HG03159 (cell line): ENCODE data around the gene SNX7.

Source experiments
- ATAC-seq: cut with Tn5 transposase; IDR thresholded peaks from one replicate; pipeline ENCODE4 v1.9.1; 2021; ENCODE audit warnings: mild to moderate bottlenecking, moderate library complexity; ENCODE audit not compliant: unreplicated experiment

The SNX7 gene, protein sequence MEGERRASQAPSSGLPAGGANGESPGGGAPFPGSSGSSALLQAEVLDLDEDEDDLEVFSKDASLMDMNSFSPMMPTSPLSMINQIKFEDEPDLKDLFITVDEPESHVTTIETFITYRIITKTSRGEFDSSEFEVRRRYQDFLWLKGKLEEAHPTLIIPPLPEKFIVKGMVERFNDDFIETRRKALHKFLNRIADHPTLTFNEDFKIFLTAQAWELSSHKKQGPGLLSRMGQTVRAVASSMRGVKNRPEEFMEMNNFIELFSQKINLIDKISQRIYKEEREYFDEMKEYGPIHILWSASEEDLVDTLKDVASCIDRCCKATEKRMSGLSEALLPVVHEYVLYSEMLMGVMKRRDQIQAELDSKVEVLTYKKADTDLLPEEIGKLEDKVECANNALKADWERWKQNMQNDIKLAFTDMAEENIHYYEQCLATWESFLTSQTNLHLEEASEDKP

DNA sequence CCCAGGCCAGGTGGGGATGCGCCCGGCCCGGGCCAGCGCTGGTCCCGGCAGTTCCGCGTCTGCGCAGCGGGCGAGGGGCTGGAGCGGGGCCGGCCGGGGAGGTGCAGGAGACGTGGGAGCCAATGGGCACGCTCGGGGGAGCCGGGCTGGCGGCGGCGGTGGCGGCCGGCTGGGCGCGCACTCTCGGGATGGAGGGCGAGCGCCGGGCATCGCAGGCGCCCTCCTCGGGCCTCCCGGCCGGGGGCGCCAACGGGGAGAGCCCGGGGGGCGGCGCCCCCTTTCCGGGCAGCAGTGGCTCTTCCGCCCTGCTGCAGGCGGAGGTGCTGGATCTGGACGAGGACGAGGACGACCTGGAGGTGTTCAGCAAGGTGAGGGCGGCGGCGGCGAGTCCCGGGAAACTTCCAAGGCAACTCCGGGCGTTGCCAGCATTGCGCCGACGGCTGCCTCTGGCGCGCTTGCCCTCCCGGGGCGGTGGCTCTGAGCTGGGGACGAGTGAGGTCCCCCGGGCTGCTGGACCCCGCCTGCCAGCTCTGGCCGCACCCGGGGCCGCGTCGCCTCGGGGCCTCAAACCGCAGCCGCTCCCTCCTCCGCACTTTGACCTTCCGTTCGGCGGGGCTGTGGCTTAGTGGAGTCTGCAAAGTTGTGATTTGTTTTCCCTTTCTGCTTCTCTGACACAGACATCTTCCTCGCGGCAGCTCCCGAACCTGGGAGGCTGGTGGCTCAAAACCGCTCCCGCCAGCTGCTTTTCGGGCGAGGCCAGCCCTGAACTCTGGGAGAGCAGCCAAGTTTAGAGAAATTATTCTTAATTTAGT is at the start of gene SNX7:
TSS of gene SNX7 (plus strand) at position 178 of the 812 bp plus-strand sequence. CDS start at position 189, 11 bp downstream.
- peak; percentile 65 for ATAC-seq

DNA sequence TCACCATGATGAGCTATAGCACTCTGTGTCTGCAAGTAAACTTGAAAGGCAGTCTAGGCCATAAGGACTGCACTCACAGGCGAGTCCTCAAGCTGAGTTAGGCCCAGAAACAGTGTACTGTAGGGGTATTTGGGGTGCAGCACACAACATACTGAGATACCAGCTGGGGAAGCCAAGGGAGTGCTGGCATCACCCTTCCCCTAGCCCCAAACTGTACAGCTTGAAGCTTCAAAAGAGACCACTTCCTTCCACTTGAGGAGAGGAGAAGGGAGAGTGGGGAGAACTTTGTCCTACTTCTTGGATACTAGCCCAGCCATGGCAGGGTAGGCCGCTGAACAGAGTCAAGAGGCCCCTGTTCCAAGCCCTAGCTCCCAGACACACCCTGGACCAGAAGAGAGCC is 24.2 kb upstream of the SNX7 start:
- no peak for ATAC-seq

DNA sequence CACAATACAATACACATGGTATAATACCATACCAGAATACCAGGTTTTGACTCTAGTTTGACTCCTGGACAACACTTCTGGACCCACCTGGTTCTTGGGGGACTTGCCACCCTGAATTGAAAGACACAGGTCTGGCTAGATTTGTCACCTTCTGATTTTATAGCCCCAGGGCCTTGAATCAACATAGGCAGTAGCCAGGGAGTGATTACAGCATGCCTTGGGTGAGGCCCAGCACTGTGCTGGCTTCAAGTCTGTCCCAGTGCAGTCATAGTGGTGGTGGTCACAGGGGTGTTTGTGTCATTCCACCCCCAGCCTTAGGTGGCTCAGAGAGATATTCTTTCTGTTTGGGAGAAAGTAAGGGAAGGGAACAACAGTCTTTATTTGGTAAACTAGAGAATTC is 23.3 kb upstream of the SNX7 start:
- ATAC-seq, result no peak

DNA sequence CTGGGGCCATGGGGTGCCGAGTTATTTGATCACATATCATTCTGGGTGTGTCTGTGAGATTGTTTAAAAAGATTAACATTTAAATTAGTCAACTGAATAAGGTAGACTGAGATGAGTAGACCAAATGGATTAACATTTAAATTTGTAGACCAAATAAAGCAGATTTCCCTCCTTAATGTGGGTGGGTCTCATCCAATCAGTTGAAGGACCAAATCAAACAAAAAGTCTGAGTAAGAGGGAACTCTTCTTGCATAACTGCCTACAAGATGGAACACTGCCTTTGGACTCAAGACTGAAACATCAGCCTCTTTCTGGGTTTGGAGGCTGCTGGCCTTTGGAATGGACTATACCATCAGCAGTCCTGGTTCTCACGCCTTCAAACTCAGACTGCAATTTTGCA is 17.0 kb upstream of the SNX7 start:
- ATAC-seq, result no peak

DNA sequence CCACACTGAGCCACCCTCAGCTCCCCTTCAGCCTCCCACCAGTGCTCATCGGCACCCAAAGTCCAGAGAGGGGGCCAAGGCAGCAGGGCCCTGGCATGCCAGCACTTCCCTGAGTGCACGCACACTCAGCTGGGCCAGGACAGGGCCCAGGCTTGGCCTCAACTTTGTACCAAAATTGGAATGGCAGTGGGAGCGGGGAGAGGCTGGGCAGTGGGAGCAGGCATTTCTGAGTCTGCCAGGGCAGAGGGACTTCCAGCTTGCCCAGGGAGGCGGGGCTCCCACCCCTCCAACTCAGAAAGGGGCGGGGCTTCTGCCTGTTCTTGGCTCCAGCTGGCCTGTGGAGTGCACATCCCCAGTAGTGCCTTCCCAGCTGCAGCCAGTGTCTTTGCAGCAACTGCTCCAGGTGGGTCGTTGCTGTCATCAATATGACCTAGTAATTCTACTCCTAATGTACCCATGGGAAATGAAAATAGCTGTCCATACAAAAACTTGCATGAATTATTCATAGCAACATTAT is 10.3 kb upstream of the SNX7 start:
- ATAC-seq, result no peak

DNA sequence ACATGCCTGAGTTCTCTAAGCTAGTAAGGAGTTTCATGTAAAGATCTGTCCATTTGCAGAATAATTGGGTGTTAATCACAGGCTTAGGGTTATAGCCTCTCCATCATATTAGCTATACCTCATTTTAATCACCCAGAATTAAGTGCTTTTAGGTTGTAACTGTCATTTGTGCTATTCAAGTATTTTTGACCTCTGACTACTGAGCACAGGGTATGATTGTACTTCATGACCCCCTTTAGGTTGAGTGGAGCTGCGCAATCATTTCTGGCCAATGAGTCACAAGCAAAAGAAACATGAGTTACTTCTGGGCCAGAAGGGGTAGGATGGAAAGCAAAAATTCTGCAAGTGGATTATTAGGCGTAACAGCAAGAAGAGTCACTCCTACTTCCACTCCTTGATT is 8.4 kb upstream of the SNX7 start:
- ATAC-seq, result no peak

DNA sequence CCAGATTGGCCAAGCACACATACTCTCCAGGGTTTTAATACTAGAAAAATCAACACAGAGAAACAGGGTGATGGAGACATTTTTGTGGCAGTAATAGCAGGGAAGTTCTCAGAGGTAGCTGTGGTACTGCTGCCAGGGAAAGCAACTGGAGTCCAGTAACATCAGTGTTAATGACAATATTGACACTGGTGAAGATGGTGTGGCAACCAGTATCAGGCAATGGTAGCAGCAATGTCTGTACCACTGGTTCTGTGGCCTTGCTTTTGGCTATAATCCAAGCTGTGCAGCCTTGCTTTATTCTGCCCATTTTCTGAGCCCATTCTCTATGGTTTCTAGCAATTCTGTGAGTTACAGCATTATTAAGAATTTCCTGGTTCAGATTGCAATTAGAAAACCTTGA is 1.6 kb upstream of the SNX7 start:
- ATAC-seq, result no peak

DNA sequence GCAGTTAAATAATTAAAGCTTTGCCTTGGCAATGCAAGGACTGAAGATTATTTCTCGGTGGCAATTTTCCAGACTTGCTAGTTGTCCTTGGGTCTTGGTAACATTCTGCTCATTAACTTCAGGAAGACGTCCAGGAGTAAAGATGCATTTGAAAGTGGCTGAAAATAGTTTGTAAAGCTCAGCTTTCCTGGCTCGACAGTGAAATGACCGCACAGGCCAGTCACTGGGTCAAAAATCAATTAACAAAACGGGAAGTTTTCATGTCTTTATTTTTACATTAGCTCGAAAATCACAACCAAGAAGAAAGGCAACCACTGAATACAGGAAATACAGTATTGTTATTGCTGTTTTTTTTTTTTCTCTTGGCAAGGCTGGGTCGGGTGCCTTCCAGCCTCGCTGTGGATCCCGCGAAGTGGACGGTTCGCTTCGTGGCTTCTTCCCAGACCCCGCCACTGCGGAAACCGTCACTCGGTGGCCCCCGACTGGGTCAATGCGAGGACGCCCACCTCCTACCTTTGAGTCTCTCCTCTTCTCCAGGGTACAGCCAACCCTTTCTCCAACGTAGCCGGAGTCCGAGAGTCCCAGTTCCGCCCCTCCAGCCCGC is 479 bp upstream of the SNX7 start:
- ATAC-seq, result no peak

DNA sequence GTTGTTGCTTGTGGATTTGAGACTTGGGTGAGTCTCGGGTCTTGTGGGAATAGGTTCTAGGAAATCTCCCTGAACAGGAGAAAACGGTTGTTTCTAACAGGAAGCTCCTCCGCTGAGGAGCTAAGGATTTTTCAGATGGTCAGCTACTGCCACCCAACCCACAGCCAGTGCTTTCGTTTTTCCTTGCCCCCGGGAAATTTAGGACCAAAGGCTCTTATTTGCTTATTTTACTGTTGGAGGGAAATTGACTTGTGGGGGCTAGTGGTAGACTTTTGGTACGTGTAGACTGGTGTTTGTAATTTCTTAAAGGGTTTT is 792 bp downstream of the SNX7 start:
- ATAC-seq, result no peak

DNA sequence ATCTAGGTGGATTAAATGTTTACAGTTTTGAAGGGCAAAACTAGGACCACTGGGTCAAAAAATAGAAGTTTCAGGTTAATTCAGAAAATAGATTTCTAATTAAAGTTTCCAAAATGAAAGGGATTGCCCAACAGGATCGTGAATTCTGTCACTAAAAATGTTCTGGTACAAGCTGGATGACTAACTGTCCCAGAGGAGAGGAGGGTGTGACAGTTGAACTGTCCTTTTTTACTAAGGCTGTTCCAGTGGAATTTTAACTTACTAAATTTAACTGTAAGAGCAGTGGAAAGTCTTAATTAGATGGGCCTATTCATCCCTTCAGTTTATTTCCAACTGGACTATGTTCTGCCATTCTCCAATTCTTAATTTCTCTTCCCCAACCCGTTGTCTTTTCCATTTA is 7.2 kb downstream of the SNX7 start:
- no peak for ATAC-seq

DNA sequence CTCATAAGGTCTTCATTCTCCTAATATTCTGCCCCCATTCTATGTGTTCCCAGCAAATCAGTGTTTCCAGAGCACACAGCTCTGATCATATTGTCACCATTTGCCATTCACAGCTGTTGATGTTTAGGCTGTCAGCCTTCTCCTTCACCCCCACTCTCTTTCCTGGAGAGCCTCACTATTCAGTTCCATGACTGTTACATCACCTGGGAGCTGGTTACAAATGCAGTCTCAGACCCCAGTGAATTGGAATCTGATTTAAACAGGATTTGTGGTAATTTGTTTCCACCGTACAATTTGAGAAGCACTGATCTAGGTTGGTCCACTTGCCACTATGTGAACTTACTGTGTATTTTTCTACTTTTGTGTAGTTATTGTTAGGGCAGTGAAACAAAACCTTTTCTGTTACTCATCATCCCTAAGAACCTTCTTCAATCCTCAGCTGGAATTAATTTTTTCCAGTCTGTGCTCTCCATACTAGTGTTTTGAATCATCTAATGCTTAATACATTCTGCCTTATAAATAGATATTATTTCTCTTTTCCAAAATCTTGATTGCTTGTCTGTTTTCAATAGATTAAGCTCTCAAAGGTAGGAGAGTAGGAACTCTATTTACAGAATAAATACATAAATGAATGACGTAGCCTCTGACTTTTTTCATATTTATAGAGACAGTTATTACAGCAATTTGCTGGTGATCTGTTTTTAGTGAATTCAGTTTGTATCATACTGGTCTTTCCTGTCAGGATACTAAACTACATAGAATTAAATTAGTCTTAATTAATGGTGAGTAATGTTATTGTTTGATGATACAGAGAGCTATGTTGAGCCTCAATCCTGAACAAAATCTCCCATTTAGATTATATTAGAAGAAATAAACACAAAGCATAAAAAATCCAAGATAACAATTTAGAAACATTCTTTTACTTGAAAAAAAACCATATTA is 8.1 kb downstream of the SNX7 start:
- no peak for ATAC-seq

DNA sequence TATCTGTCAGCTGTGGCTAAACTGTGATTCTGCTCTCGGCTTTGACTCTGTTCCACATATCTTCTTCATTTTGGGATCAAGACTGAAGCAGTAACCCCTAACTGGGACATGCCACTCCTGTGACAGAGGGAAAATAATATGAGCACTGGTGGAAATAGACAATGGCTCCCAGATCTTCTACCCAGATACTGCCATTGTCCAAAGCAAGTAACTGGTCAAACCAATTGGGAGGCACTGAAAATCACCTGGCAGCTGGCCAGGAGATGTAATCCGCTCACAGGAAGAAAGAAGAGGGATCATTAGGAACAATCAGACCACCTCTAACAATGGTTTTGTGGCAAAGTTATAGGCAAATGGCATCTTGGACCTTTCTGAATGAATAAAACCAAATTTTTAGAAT is 10.7 kb downstream of the SNX7 start:
- no peak for ATAC-seq

DNA sequence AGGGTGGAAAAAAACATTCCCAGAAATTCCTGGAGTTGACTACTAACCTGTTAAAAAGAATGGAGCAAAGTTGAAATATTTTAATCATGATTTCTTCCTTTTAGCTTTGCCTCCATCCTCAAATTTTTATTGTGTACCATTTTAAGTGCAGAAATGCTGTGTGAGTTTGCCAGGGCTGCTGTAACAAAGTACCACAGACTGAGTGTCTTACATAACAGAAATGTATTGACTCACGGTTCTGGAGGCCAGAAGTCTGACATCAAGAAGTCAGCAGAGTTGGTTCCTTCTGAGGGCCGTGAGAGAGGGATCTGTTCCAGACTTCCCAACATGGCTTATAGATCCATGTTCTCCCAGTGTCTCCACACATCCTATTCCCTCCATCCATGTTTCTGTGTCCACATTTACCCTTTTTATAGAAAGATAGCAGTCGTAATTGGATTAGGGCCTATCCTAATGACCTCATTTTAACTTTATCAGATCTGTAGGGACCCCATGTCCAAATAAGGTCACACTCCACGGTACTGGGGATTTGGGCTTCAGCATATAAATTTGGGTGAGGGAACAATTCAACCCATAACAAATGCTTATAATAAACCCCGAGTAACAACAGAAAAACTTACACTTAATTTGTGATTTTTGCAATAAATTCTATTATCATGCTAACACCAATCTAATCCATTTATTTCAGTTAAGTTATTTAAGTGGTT is 12.7 kb downstream of the SNX7 start:
- ATAC-seq, result no peak

DNA sequence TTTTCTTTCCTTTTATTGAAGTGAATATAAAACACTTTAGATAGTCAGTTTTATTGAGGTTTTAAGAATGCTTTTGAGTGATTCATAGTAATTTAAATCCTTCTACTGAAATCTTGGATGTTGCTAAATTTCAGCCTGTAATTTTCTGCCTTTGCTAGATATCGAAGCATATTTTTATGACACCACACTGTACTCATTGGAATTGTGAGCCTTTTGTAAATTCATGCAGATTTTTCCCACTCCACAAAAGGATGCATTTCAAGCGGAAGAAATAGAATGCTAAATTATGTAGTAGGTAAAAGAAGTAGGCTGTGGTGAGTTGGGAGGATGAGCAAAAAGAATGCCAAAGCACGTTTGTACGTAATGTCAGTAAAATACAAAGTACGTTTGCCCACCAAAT is 13.8 kb downstream of the SNX7 start:
- ATAC-seq, result no peak

DNA sequence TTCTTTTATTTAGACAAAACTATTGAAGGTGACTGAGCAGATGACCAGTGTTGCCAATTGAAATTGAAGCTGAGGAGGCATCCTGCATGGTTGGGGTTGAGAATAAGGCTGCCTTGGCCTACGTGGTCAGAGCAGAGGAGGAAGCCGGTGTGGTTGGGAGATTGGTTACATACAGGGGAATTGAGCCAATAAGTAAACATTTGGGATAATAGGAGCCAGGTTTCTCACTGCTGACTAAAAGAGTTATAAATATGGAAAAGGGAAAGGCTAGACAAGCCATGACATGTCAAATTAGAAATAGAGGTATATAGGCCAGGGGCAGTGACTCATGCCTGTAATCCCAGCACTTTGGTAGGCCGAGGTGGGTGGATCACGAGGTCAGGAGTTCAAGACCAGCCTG is 15.8 kb downstream of the SNX7 start:
- no peak for ATAC-seq

DNA sequence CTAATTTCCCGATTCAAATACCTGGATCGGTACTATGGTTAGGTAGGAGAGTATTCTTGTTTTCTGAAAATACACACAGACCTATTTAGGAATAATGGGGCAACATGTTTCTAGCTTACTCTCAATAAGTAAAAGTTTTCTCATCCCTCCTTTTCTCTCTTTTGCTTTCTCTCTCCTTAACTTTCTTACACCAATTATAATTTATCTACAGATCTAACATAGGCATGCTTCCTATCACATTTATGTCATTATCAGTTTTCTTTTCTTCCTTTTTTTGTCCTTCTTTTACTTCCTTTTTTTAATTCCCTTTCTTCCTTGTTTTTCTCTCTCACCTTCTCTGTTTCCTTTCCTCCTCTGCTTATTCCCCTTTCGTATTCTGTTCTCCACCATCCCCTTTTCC is 20.3 kb downstream of the SNX7 start:
- no peak for ATAC-seq

DNA sequence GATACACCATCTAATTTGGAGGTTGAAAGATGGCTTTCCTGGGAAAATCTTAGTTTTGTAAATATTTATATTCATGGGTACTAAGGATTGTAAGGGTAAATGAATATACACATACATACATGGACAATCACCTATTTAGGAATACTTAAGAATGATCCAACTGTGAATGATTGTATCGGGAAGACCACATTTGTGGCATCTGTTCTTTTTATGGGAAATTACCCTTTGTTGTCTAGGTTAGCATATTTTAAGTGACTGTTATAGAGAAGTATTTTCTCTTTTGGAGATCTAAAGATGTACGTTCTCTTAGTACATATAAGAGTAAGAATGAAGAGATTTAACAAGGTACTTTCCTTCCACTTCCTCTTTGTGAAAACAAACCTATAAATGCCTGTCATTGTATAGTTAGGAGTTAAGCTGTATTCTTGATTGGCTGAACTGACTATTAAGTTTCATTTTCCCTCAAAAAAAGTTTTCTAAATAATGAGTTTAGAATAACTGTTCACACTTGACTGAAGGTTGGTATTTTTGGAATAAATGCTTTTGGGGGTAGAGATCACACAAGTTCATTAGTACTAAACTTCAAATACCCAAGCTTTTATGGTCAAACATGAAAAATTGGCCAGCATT is 26.7 kb downstream of the SNX7 start:
- peak; percentile 79 for ATAC-seq

DNA sequence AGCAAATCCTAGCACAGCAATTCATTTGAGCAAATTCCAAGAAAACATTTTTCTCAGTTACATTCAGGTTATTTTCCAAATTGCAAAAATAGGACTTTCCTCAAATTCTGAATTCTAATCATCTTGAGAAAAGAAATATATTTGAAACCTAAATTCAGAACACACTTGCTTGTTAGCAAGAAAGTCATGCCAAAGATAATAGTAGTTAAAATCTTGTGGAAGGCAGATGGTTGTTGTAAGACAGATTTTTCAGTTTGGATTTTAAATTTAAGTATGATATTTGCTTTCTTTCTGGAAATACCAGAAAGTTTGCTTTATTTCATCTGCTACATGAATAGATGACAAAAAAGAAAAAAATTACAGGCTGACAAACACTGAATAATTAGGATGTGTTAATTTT is 29.1 kb downstream of the SNX7 start:
- no peak for ATAC-seq

DNA sequence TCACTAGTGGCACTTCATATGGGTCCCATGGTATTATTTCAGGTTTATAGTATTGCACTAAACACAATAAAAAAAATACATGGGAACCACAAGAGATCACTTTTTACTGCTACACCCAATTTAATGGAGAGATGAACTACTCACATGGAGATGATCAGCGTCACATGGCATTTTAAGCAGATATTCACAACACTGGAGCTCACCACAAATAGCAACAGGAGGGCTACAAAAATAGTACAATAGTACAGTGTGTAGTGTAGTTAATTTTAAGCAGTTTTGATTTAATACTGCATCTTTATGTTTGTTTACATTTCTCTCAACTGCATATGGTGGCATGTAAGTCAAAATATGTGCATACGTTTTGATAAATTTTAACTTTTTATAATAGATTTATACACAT is 31.0 kb downstream of the SNX7 start:
- no peak for ATAC-seq

DNA sequence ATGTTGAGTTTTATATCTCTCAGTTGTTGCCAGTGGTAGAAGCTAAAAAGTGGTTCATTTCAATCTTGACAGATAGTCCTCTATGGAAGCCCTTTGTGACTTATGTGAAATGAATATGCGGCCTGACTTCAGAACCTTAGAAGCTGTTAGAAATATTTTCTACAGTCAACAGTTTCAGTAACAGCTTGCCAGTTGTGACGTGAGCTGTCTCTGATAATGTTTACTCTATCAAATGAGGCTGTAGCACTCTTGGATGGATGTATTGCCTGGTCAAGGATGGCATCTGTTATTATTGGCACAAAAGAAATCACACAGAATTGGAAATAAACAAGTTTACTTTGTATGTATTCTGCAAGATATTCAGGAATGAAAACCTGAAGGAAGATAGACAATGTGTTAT is 31.9 kb downstream of the SNX7 start:
- no peak for ATAC-seq
